HG02852 (cell line): ENCODE data around the gene CDH16.

Experiments
- ATAC-seq: cut with Tn5 transposase; IDR thresholded peaks from one replicate; pipeline ENCODE4 v1.9.1; 2021; ENCODE audit warnings: mild to moderate bottlenecking, moderate library complexity; ENCODE audit not compliant: unreplicated experiment

The CDH16 gene

GRCh38 chr16:66913711-66914110 is 5.0 kb downstream of the CDH16 start:
- ATAC-seq = no peak

GRCh38 chr16:66913081-66913480 is 5.6 kb downstream of the CDH16 start:
- ATAC-seq = no peak

- ATAC-seq = no peak
Observed at GRCh38 chr16:66911801-66912200, 6.9 kb downstream of the CDH16 start.

- ATAC-seq = no peak
Observed at GRCh38 chr16:66911112-66911511, 7.6 kb downstream of the CDH16 start.

- no peak for ATAC-seq
Observed at GRCh38 chr16:66910175-66910940, 8.3 kb downstream of the CDH16 start.

GRCh38 chr16:66908762-66909559 is 9.7 kb downstream of the CDH16 start:
- no peak for ATAC-seq

GRCh38 chr16:66908116-66908515 is 10.6 kb downstream of the CDH16 start:
- ATAC-seq = no peak

GRCh38 chr16:66906916-66907836 is 11.5 kb downstream of the CDH16 start:
- ATAC-seq = no peak

GRCh38 chr16:66905633-66906539 is 12.8 kb downstream of the CDH16 start:
- no peak for ATAC-seq

GRCh38 chr16:66904846-66905632 is 13.6 kb downstream of the CDH16 start:
- ATAC-seq = no peak

- ATAC-seq = no peak
Observed at GRCh38 chr16:66904428-66904845, 14.2 kb downstream of the CDH16 start.

- no peak for ATAC-seq
Observed at GRCh38 chr16:66903544-66904427, 14.9 kb downstream of the CDH16 start.

GRCh38 chr16:66902648-66903543 is 15.8 kb downstream of the CDH16 start:
- no peak for ATAC-seq

- ATAC-seq = no peak
Observed at GRCh38 chr16:66901626-66902025, 17.1 kb downstream of the CDH16 start.

- no peak for ATAC-seq
Observed at GRCh38 chr16:66900721-66901441, 17.8 kb downstream of the CDH16 start.

- ATAC-seq = no peak
Observed at GRCh38 chr16:66899945-66900710, 18.6 kb downstream of the CDH16 start.
